Neuronal stem cell (in vitro differentiated cells): Measurements from ENCODE around the gene HOXB9.
A peak's percentile ranks its signal among the peaks of the same experiment; 100 is the strongest.

Source experiments
- DNase-seq: peaks from one replicate; pipeline ENCODE4 v3.0.0-alpha.2; 2013; ENCODE audit warnings: low spot score
- H2AFZ ChIP-seq: one replicate; pipeline ENCODE4 v1.6.1; 2013; ENCODE audit warnings: mild to moderate bottlenecking, low read length, inconsistent platforms
- H2AK5ac ChIP-seq: 2 replicates; pipeline ENCODE4 v1.6.1; 2013; ENCODE audit warnings: low read depth, mild to moderate bottlenecking, inconsistent platforms, low read length, moderate library complexity, mixed read lengths
- H2BK120ac ChIP-seq: 2 replicates; pipeline ENCODE4 v1.6.1; 2013; ENCODE audit warnings: low read depth, mild to moderate bottlenecking, inconsistent platforms, low read length, moderate library complexity, mixed read lengths
- H2BK12ac ChIP-seq: one replicate; pipeline ENCODE4 v1.6.1; 2013; ENCODE audit warnings: low read length, inconsistent platforms
- H2BK15ac ChIP-seq: 2 replicates; pipeline ENCODE4 v1.6.1; 2013; ENCODE audit warnings: mild to moderate bottlenecking, low read length, inconsistent platforms, mixed read lengths
- H2BK5ac ChIP-seq: one replicate; pipeline ENCODE4 v1.6.1; 2013; ENCODE audit warnings: inconsistent platforms, mild to moderate bottlenecking, low read length, moderate library complexity
- H3K14ac ChIP-seq: one replicate; pipeline ENCODE4 v1.6.1; 2013; ENCODE audit warnings: low read length, inconsistent platforms
- H3K18ac ChIP-seq: 2 replicates; pipeline ENCODE4 v1.6.1; 2013; ENCODE audit warnings: low read length, inconsistent platforms
- H3K23ac ChIP-seq: 2 replicates; pipeline ENCODE4 v1.6.1; 2013; ENCODE audit warnings: low read depth, mild to moderate bottlenecking, mixed read lengths, low read length, inconsistent platforms; ENCODE audit not compliant: poor library complexity
- H3K27ac ChIP-seq: replicated peaks from 3 replicates; pipeline ENCODE4 v1.5.1; 2013; ENCODE audit warnings: low read length, inconsistent platforms
- H3K27me3 ChIP-seq, 3 experiments: 2 replicates each; pipeline ENCODE4 v1.6.1; 2013; ENCODE audit warnings: low read length in 3 of 3, mild to moderate bottlenecking in 2 of 3, inconsistent platforms in 1 of 3, low read depth in 1 of 3, mixed read lengths in 1 of 3, moderate library complexity in 1 of 3; ENCODE audit not compliant: control insufficient read depth in 3 of 3, insufficient read depth in 3 of 3
- H3K36me3 ChIP-seq, 2 donors: replicated peaks in 1 of 2; 2 replicates each; pipeline ENCODE4 v1.6.1; 2013; ENCODE audit warnings: low read length in 2 of 2; ENCODE audit not compliant: control insufficient read depth in 2 of 2, insufficient read depth in 2 of 2
- H3K4ac ChIP-seq: 2 replicates; pipeline ENCODE4 v1.6.1; 2013; ENCODE audit warnings: inconsistent platforms, mild to moderate bottlenecking, low read length, moderate library complexity
- H3K4me1 ChIP-seq, 2 donors: 1 replicate in 1 of 2; 2 replicates in 1 of 2; pipeline ENCODE4 v1.6.1; 2013; ENCODE audit warnings: low read length in 2 of 2, low read depth in 1 of 2; ENCODE audit not compliant: control insufficient read depth in 2 of 2, insufficient read depth in 1 of 2
- H3K4me2 ChIP-seq: one replicate; pipeline ENCODE4 v1.6.1; 2013; ENCODE audit warnings: mild to moderate bottlenecking, low read length, inconsistent platforms; ENCODE audit not compliant: insufficient read depth, poor library complexity, severe bottlenecking
- H3K4me3 ChIP-seq, 2 donors: 2 replicates each; pipeline ENCODE4 v1.5.1; 2013; ENCODE audit warnings: low read length in 2 of 2, mild to moderate bottlenecking in 2 of 2, inconsistent platforms in 1 of 2, moderate library complexity in 1 of 2
- H3K79me1 ChIP-seq: one replicate; pipeline ENCODE4 v1.6.1; 2013; ENCODE audit warnings: low read depth, mild to moderate bottlenecking, inconsistent platforms, low read length, moderate library complexity
- H3K9ac ChIP-seq: one replicate; pipeline ENCODE4 v1.6.1; 2013; ENCODE audit warnings: mild to moderate bottlenecking, low read depth, low read length, inconsistent platforms; ENCODE audit not compliant: poor library complexity
- H3K9me3 ChIP-seq, 2 donors: replicated peaks in 1 of 2; 2 replicates each; pipeline versions ENCODE3 to v1.6.1; 2013; ENCODE audit warnings: low read length in 2 of 2, mild to moderate bottlenecking in 2 of 2, inconsistent platforms in 1 of 2, low read depth in 1 of 2, mixed read lengths in 1 of 2, moderate library complexity in 1 of 2; ENCODE audit not compliant: control insufficient read depth in 2 of 2, insufficient read depth in 1 of 2
- H4K8ac ChIP-seq: one replicate; pipeline ENCODE4 v1.6.1; 2013; ENCODE audit warnings: low read depth, mild to moderate bottlenecking, inconsistent platforms, low read length, moderate library complexity
- H4K91ac ChIP-seq: one replicate; pipeline ENCODE4 v1.6.1; 2013; ENCODE audit warnings: low read length, low read depth, mild to moderate bottlenecking, inconsistent platforms; ENCODE audit not compliant: poor library complexity
- WGBS, 2 donors: extraction: QIAGEN DNeasy Blood & Tissue Kit; methylation state at CpG; one replicate each; pipeline ENCODE4 v1.1.7; 2013; ENCODE audit warnings: missing lambda C conversion rate in 2 of 2, mixed read lengths in 1 of 2; ENCODE audit not compliant: insufficient read length in 2 of 2, insufficient replicate concordance in 1 of 2; ENCODE audit errors: extremely low coverage in 2 of 2; 5-methylcytosine and 5-hydroxymethylcytosine counted together

The HOXB9 gene

DNA sequence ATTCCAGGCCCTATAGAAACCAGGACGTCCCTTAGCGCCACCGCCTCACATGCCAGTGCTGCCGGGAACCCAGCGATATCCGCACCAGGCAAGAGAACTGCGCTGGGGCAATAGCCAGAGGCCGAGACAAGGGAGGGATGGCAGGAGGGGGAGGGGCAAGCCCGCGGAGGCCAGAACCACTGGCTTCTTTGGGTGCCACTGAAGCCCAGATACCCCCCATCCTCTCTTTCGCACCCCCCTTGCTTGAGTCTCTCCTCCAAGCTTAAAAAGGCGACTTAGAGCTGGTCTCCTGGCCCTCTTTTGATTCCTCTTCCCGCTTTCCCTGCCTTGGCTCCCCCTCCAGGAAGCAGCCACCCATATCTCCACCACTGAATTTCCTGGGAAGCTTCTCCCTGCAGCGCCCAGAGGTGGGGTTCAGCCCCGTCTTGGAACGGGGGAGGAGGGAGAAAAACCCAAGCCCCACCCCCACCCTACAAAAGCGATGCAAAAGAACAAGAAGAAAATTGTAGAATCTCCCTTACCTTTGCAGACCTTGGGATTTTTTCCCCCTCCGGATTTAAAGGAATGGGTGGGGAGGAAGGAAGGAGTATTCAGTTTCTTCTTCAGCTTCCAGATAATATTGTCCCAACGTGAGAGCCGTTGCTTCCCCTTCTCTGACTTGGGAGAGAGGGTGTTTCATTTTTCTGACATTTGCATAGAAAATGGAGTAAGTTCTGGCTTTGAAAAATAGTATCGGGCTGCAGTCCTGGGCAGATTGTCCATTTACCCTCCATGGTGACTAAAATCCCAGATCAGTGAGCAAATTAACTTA lies 22.0 kb downstream of the HOXB9 start:
- no peak overlapping the region for H4K91ac ChIP-seq
- no peak overlapping the region for H3K4ac ChIP-seq
- DNase-seq, result no peak
- H3K14ac ChIP-seq, result no peak overlapping the region
- no peak overlapping the region for H3K23ac ChIP-seq
- no peak overlapping the region for H2BK120ac ChIP-seq
- peaks cover 6 to 8% of the 10 kb centered on the region in 2 donors for H3K9me3 ChIP-seq
- H3K36me3 ChIP-seq, result no peaks in the 10 kb centered on the region
- no peak overlapping the region for H3K27ac ChIP-seq
- H2BK12ac ChIP-seq, result no peak overlapping the region
- H3K4me3 ChIP-seq, result no peak overlapping the region
- no peak overlapping the region for H3K18ac ChIP-seq
- no peak overlapping the region for H2AFZ ChIP-seq
- no peak overlapping the region for H2BK5ac ChIP-seq
- no peak overlapping the region for H4K8ac ChIP-seq
- H2AK5ac ChIP-seq, result no peak overlapping the region
- H3K4me1 ChIP-seq, result no peaks in the 10 kb centered on the region
- H3K27me3 ChIP-seq, result peaks cover 64 to 99% (median 97%) of the 10 kb centered on the region in 3 experiments
- WGBS, 2 donors, result no CpG with 5 or more reads among the region's 21 CpGs
- H3K9ac ChIP-seq, result no peak overlapping the region
- no peak overlapping the region for H2BK15ac ChIP-seq
- no peak overlapping the region for H3K4me2 ChIP-seq
- no peaks in the 10 kb centered on the region for H3K79me1 ChIP-seq

GRCh38 chr17:48601539-48602425 lies 24.4 kb downstream of the HOXB9 start:
- Histone ChIP-seq H3K27me3 (peaks cover 74 to 100% (median 100%) of the 10 kb centered on the region in 3 experiments), H3K36me3 (no peaks in the 10 kb centered on the region), H3K4ac (no peak overlapping the region), H3K4me3 (no peak overlapping the region), H2AK5ac (no peak overlapping the region), H3K4me1 (no peaks in the 10 kb centered on the region), H2BK5ac (no peak overlapping the region), H3K14ac (no peak overlapping the region), H4K8ac (no peak overlapping the region), H3K27ac (no peak overlapping the region), H2BK120ac (no peak overlapping the region), H3K23ac (peak overlapping the region; percentile 21), H4K91ac (no peak overlapping the region), H2BK15ac (no peak overlapping the region), H2BK12ac (no peak overlapping the region), H3K9me3 (peaks cover 4 to 10% of the 10 kb centered on the region in 2 donors), H3K79me1 (no peaks in the 10 kb centered on the region), H3K4me2 (no peak overlapping the region), H3K18ac (no peak overlapping the region), H3K9ac (no peak overlapping the region), H2AFZ (no peak overlapping the region)
- DNase-seq, result no peak
- no CpG with 5 or more reads among the region's 35 CpGs for WGBS, 2 donors

DNA sequence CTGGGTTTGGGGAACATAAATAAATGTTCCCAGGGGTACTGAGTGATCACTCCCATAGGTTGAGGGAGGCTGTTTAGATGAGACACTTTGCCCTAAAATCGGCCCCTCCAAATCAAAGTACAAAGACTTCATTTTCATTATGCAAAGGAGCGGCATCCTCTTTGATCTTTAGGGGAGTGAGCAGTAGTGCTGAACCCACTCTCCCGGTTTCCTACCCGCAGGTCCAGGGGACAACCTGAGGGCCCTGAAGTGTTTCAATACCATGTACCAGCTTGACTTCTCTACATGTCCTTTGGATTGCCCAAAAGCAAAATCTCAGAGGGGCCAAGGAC lies 25.0 kb downstream of the HOXB9 start:
- H2BK5ac ChIP-seq, result no peak overlapping the region
- no peak overlapping the region for H3K23ac ChIP-seq
- DNase-seq, result no peak
- no peak overlapping the region for H3K9ac ChIP-seq
- no peak overlapping the region for H2AFZ ChIP-seq
- H3K27ac ChIP-seq, result no peak overlapping the region
- H4K8ac ChIP-seq, result no peak overlapping the region
- no peak overlapping the region for H3K4me2 ChIP-seq
- H3K36me3 ChIP-seq, result no peaks in the 10 kb centered on the region
- no peak overlapping the region for H4K91ac ChIP-seq
- H3K18ac ChIP-seq, result no peak overlapping the region
- no peak overlapping the region for H3K4me3 ChIP-seq
- WGBS, 2 donors, result no CpG with 5 or more reads among the region's 4 CpGs
- H3K4me1 ChIP-seq, result no peaks in the 10 kb centered on the region
- H2BK12ac ChIP-seq, result no peak overlapping the region
- H3K9me3 ChIP-seq, result peaks cover 4 to 6% of the 10 kb centered on the region in 2 donors
- no peak overlapping the region for H2AK5ac ChIP-seq
- H3K4ac ChIP-seq, result no peak overlapping the region
- no peaks in the 10 kb centered on the region for H3K79me1 ChIP-seq
- H2BK15ac ChIP-seq, result no peak overlapping the region
- H2BK120ac ChIP-seq, result no peak overlapping the region
- no peak overlapping the region for H3K14ac ChIP-seq
- H3K27me3 ChIP-seq, result peaks cover 74 to 100% (median 100%) of the 10 kb centered on the region in 3 experiments
